ENCODE measurements around the gene COL6A5. TPM values are rescaled to one million over a fixed set of nuclear protein-coding genes. Genes with fewer than 3 reads are reported as not detected.

The COL6A5 gene
- polyA plus RNA-seq, 1 of the 3 experiments (the other 2 are of a cell fraction): not detected

DNA sequence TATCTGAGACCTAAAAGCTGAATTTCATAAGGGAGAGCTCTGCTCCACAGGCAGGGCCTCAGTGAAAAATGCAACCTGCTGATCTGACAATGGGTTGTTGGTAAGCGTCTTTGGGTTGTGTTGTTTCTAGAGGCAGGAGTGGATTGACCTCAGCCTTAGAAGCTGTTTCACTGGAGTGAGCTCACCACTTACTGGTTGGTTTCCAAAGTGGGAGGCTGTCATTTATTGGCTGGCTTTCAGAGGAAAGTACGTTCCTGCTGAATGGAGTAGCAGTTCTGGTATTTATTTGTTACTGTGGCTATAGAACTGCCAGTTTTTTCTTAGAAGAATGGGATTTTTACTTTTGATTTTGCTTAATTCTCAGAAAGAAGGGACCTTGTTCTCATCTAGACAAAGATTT lies 29.3 kb upstream of the COL6A5 start:
- Histone ChIP-seq H3K9me3 (peaks cover 4% of the 10 kb centered on the region; the same call in 1 of the 2 replicates), H3F3A (replicated peaks; ENCODE audit: insufficient read depth) (no peaks in the 10 kb centered on the region), H3K27me3 (ENCODE audit: insufficient read depth) (no peaks in the 10 kb centered on the region), H3K9me2 (no peaks in the 10 kb centered on the region), H4K20me1 (ENCODE audit: insufficient read depth) (no peaks in the 10 kb centered on the region), H2AFZ (ENCODE audit: low read depth) (no peak overlapping the region), H3K27ac (ENCODE audit: low read depth in 2 of 2, low read length in 1 of 2) (no peak overlapping the region), H3K9ac (no peak overlapping the region), H3K4me1 (ENCODE audit: control insufficient read depth in 1 of 2, insufficient read depth in 2 of 2, low read depth in 1 of 2, low read length in 1 of 2) (no peaks in the 10 kb centered on the region), H3K36me3 (replicated peaks in 1 of 2; ENCODE audit: control insufficient read depth in 1 of 2, insufficient read depth in 2 of 2, low read length in 1 of 2) (no peaks in the 10 kb centered on the region), H3K4me2 (no peak overlapping the region), H3K79me2 (ENCODE audit: insufficient read depth) (no peaks in the 10 kb centered on the region), H3K4me3 (ENCODE audit: low read depth in 2 of 2, low read length in 1 of 2) (no peak overlapping the region)
- CTCF ChIA-PET: interaction anchor here (1.1 kb wide), 1 partner anchor 11 kb away, joined by 3 read pairs; no protein-coding TSS in a partner anchor
- DNase-seq: no peak
- TF ChIP-seq TEAD4 (IDR thresholded peaks at IDR 0.05; ENCODE audit: borderline replicate concordance, insufficient read depth): no peak
- TF ChIP-seq, protein P1, sequence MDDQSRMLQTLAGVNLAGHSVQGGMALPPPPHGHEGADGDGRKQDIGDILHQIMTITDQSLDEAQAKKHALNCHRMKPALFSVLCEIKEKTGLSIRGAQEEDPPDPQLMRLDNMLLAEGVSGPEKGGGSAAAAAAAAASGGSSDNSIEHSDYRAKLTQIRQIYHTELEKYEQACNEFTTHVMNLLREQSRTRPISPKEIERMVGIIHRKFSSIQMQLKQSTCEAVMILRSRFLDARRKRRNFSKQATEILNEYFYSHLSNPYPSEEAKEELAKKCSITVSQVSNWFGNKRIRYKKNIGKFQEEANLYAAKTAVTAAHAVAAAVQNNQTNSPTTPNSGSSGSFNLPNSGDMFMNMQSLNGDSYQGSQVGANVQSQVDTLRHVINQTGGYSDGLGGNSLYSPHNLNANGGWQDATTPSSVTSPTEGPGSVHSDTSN (IDR thresholded peaks at IDR 0.05): no peak
- TF ChIP-seq RAD21 (IDR thresholded peaks at IDR 0.05; ENCODE audit: low read length): no peak
- POLR2A ChIA-PET: no interaction called here
- 8% methylated on average over 2 of the region's 2 CpGs for WGBS (ENCODE audit: low lambda C conversion rate)

DNA sequence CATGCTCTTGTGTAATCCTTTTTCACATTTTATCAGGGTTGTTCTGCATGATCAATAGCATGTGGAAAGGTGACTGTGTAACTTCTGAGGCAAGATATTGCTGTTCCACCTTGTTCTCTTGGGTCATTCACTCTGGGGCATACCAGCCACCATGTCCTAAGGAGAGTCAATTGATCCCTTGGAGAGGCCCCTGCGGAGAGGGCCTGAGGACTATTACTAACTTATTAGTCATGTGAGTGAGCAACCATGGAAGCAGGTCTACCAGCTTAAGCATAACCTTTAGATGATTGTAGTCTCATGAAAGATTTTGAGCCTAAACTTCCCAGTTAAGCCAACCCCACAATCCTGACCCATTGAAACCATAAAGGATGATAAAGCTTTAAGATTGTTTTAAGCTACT lies 22.0 kb upstream of the COL6A5 start:
- WGBS (ENCODE audit: low lambda C conversion rate): 11% methylated on average over 1 of the region's 1 CpG
- CTCF ChIA-PET: no interaction called here
- no peaks in the 10 kb centered on the region for H3K4me1 ChIP-seq (ENCODE audit: control insufficient read depth in 1 of 2, insufficient read depth in 2 of 2, low read depth in 1 of 2, low read length in 1 of 2)
- TF ChIP-seq, protein P2, sequence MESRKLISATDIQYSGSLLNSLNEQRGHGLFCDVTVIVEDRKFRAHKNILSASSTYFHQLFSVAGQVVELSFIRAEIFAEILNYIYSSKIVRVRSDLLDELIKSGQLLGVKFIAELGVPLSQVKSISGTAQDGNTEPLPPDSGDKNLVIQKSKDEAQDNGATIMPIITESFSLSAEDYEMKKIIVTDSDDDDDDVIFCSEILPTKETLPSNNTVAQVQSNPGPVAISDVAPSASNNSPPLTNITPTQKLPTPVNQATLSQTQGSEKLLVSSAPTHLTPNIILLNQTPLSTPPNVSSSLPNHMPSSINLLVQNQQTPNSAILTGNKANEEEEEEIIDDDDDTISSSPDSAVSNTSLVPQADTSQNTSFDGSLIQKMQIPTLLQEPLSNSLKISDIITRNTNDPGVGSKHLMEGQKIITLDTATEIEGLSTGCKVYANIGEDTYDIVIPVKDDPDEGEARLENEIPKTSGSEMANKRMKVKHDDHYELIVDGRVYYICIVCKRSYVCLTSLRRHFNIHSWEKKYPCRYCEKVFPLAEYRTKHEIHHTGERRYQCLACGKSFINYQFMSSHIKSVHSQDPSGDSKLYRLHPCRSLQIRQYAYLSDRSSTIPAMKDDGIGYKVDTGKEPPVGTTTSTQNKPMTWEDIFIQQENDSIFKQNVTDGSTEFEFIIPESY (IDR thresholded peaks at IDR 0.05; ENCODE audit: borderline replicate concordance, low read depth): no peak
- TF ChIP-seq TCF12 (IDR thresholded peaks at IDR 0.05) (no peak), FOXJ3 (CRISPR knock-in tag; IDR thresholded peaks at IDR 0.05) (no peak), NFIC (IDR thresholded peaks at IDR 0.05; ENCODE audit: borderline replicate concordance) (no peak), RAD21 (IDR thresholded peaks at IDR 0.05; ENCODE audit: low read length) (no peak), RXRA (IDR thresholded peaks at IDR 0.05; ENCODE audit: borderline replicate concordance, low read depth) (no peak), NRF1 (IDR thresholded peaks at IDR 0.05; ENCODE audit: low read depth, low read length) (no peak), FOXM1 (IDR thresholded peaks at IDR 0.05; ENCODE audit: low read depth) (no peak), EZH2phosphoT487 (IDR thresholded peaks at IDR 0.05; ENCODE audit: borderline replicate concordance, low read depth) (no peak), SMC3 (IDR thresholded peaks at IDR 0.05; ENCODE audit: low read depth, low read length) (no peak), MEF2A (IDR thresholded peaks at IDR 0.05; ENCODE audit: borderline replicate concordance, low read depth) (no peak), RCOR1 (IDR thresholded peaks at IDR 0.05; ENCODE audit: low read length) (no peak)
- TF ChIP-seq, protein P3, sequence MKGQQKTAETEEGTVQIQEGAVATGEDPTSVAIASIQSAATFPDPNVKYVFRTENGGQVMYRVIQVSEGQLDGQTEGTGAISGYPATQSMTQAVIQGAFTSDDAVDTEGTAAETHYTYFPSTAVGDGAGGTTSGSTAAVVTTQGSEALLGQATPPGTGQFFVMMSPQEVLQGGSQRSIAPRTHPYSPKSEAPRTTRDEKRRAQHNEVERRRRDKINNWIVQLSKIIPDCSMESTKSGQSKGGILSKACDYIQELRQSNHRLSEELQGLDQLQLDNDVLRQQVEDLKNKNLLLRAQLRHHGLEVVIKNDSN (IDR thresholded peaks at IDR 0.05; ENCODE audit: borderline replicate concordance, low read depth): no peak
- TF ChIP-seq, protein P4, sequence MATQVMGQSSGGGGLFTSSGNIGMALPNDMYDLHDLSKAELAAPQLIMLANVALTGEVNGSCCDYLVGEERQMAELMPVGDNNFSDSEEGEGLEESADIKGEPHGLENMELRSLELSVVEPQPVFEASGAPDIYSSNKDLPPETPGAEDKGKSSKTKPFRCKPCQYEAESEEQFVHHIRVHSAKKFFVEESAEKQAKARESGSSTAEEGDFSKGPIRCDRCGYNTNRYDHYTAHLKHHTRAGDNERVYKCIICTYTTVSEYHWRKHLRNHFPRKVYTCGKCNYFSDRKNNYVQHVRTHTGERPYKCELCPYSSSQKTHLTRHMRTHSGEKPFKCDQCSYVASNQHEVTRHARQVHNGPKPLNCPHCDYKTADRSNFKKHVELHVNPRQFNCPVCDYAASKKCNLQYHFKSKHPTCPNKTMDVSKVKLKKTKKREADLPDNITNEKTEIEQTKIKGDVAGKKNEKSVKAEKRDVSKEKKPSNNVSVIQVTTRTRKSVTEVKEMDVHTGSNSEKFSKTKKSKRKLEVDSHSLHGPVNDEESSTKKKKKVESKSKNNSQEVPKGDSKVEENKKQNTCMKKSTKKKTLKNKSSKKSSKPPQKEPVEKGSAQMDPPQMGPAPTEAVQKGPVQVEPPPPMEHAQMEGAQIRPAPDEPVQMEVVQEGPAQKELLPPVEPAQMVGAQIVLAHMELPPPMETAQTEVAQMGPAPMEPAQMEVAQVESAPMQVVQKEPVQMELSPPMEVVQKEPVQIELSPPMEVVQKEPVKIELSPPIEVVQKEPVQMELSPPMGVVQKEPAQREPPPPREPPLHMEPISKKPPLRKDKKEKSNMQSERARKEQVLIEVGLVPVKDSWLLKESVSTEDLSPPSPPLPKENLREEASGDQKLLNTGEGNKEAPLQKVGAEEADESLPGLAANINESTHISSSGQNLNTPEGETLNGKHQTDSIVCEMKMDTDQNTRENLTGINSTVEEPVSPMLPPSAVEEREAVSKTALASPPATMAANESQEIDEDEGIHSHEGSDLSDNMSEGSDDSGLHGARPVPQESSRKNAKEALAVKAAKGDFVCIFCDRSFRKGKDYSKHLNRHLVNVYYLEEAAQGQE (IDR thresholded peaks at IDR 0.05; ENCODE audit: low read depth, low read length): no peak
- TF ChIP-seq, protein P5, sequence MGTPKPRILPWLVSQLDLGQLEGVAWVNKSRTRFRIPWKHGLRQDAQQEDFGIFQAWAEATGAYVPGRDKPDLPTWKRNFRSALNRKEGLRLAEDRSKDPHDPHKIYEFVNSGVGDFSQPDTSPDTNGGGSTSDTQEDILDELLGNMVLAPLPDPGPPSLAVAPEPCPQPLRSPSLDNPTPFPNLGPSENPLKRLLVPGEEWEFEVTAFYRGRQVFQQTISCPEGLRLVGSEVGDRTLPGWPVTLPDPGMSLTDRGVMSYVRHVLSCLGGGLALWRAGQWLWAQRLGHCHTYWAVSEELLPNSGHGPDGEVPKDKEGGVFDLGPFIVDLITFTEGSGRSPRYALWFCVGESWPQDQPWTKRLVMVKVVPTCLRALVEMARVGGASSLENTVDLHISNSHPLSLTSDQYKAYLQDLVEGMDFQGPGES (IDR thresholded peaks at IDR 0.05; ENCODE audit: low read depth, low read length): no peak
- TF ChIP-seq, protein P6, sequence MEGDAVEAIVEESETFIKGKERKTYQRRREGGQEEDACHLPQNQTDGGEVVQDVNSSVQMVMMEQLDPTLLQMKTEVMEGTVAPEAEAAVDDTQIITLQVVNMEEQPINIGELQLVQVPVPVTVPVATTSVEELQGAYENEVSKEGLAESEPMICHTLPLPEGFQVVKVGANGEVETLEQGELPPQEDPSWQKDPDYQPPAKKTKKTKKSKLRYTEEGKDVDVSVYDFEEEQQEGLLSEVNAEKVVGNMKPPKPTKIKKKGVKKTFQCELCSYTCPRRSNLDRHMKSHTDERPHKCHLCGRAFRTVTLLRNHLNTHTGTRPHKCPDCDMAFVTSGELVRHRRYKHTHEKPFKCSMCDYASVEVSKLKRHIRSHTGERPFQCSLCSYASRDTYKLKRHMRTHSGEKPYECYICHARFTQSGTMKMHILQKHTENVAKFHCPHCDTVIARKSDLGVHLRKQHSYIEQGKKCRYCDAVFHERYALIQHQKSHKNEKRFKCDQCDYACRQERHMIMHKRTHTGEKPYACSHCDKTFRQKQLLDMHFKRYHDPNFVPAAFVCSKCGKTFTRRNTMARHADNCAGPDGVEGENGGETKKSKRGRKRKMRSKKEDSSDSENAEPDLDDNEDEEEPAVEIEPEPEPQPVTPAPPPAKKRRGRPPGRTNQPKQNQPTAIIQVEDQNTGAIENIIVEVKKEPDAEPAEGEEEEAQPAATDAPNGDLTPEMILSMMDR (IDR thresholded peaks at IDR 0.05): no peak

More for the DNA sequence above, 22.0 kb upstream of the COL6A5 start:
- no peak overlapping the region for H2AFZ ChIP-seq (ENCODE audit: low read depth)
- no peaks in the 10 kb centered on the region for H4K20me1 ChIP-seq (ENCODE audit: insufficient read depth)
- POLR2A ChIA-PET: no interaction called here
- H3K27ac ChIP-seq (ENCODE audit: low read depth in 2 of 2, low read length in 1 of 2): no peak overlapping the region
- DNase-seq: no peak
- H3K4me3 ChIP-seq (ENCODE audit: low read depth in 2 of 2, low read length in 1 of 2): no peak overlapping the region
- H3K36me3 ChIP-seq (replicated peaks in 1 of 2; ENCODE audit: control insufficient read depth in 1 of 2, insufficient read depth in 2 of 2, low read length in 1 of 2): no peaks in the 10 kb centered on the region
- H3F3A ChIP-seq (replicated peaks; ENCODE audit: insufficient read depth): no peaks in the 10 kb centered on the region
- H3K4me2 ChIP-seq: no peak overlapping the region
- peaks cover 6% of the 10 kb centered on the region for H3K9me3 ChIP-seq
- no peaks in the 10 kb centered on the region for H3K27me3 ChIP-seq (ENCODE audit: insufficient read depth)
- 0 out of 2 replicates have a peak, but pooled peaks cover 3% of the 10 kb centered on the region for H3K79me2 ChIP-seq (ENCODE audit: insufficient read depth)
- no peak overlapping the region for H3K9ac ChIP-seq
- no peaks in the 10 kb centered on the region for H3K9me2 ChIP-seq

All from SK-N-SH (cell line).